GM12878 (cell line): Measurements from ENCODE around the gene NRG2.

ENCODE experiments used
- CBX3 ChIP-seq: fragments of 200-600 bp; sonication (generic); IDR thresholded peaks from 2 replicates; pipeline ENCODE4 v1.6.1; 2016; ENCODE audit warnings: low read depth, borderline replicate concordance
- CTCF ChIP-seq, 3 experiments: IDR thresholded peaks in 2 of 3; conservative IDR thresholded peaks in 1 of 3; 2 replicates each; pipeline ENCODE4 v1.5.1; 2011; ENCODE audit warnings: low read depth in 3 of 3, low read length in 3 of 3, mild to moderate bottlenecking in 3 of 3, control low read depth in 2 of 3, moderate library complexity in 2 of 3, inconsistent platforms in 1 of 3, mixed read lengths in 1 of 3; ENCODE audit not compliant: control insufficient read depth in 2 of 3, insufficient read depth in 1 of 3; ENCODE audit errors: extremely low read depth in 1 of 3
- MEF2B ChIP-seq: fragments of 450-650 bp; IDR thresholded peaks from 2 replicates; pipeline ENCODE4 v1.6.1; 2018; ENCODE audit warnings: mild to moderate bottlenecking, moderate library complexity; ENCODE audit not compliant: partially characterized antibody, poor library complexity, severe bottlenecking
- NFIC ChIP-seq: IDR thresholded peaks from 2 replicates; pipeline ENCODE4 v1.6.1; 2012; ENCODE audit warnings: low read depth, mild to moderate bottlenecking, inconsistent platforms, low read length, moderate library complexity
- RELA ChIP-seq: fragments of 450-650 bp; IDR thresholded peaks from 2 replicates; pipeline ENCODE4 v1.8.0; 2014; ENCODE audit warnings: borderline replicate concordance; ENCODE audit not compliant: partially characterized antibody
- SP1 ChIP-seq: IDR thresholded peaks from one replicate; pipeline ENCODE4 v1.6.1; 2011; ENCODE audit warnings: low read depth, low read length

GRCh38 chr5:140037012-140037411 lies 6.1 kb downstream of the NRG2 start:
- no peak for TF ChIP-seq NFIC
- TF ChIP-seq CTCF (IDR thresholded peaks at IDR 0.05 in 2 of 3, conservative IDR thresholded peaks at IDR 0.05 in 1 of 3; ENCODE audit: control insufficient read depth in 2 of 3, extremely low read depth in 1 of 3, insufficient read depth in 1 of 3, low read depth in 3 of 3, low read length in 3 of 3), result no peak
- no peak for TF ChIP-seq RELA
- no peak for TF ChIP-seq CBX3
- no peak for TF ChIP-seq SP1
- no peak for TF ChIP-seq MEF2B
